CD14-positive monocyte (primary cell): Measurements from ENCODE around the gene LOXL3. TPM values are rescaled to one million over a fixed set of nuclear protein-coding genes. Genes with fewer than 3 reads are reported as not detected.
A peak's percentile ranks its signal among the peaks of the same experiment; 100 is the strongest.

ENCODE experiments used
- DNase-seq, 3 donors: peaks; one replicate each; pipeline ENCODE4 v3.0.0-alpha.2; 2011 to 2022
- H2AFZ ChIP-seq: 2 replicates; pipeline ENCODE4 v1.6.0; 2012; ENCODE audit warnings: mild to moderate bottlenecking, low read depth, low read length, inconsistent platforms; ENCODE audit not compliant: insufficient read depth, poor library complexity, severe bottlenecking
- H3K27ac ChIP-seq, 2 donors: 1 replicate in 1 of 2; 2 replicates in 1 of 2; pipeline ENCODE4 v1.5.1; 2012 to 2013; ENCODE audit warnings: low read length in 2 of 2, control low read depth in 1 of 2, inconsistent platforms in 1 of 2, low read depth in 1 of 2, mild to moderate bottlenecking in 1 of 2
- H3K27me3 ChIP-seq, 2 donors: one replicate each; pipeline versions ENCODE4 v1.6.0 to v1.6.1; 2011 to 2013; ENCODE audit warnings: low read length in 2 of 2; ENCODE audit not compliant: control insufficient read depth in 2 of 2, insufficient read depth in 2 of 2
- H3K36me3 ChIP-seq, 2 donors: replicated peaks in 1 of 2; 1 replicate in 1 of 2; 2 replicates in 1 of 2; pipeline versions ENCODE4 v1.5.1 to v1.6.1; 2012 to 2013; ENCODE audit warnings: low read length in 2 of 2, control low read depth in 1 of 2, inconsistent platforms in 1 of 2, mild to moderate bottlenecking in 1 of 2; ENCODE audit not compliant: insufficient read depth in 2 of 2, control insufficient read depth in 1 of 2
- H3K4me1 ChIP-seq, 2 donors: 1 replicate in 1 of 2; 2 replicates in 1 of 2; pipeline versions ENCODE4 v1.5.1 to v1.6.1; 2012 to 2013; ENCODE audit warnings: low read length in 2 of 2, control low read depth in 1 of 2, inconsistent platforms in 1 of 2, mild to moderate bottlenecking in 1 of 2, moderate library complexity in 1 of 2; ENCODE audit not compliant: insufficient read depth in 2 of 2, control insufficient read depth in 1 of 2
- H3K4me2 ChIP-seq: replicated peaks from 2 replicates; pipeline ENCODE3; 2012; ENCODE audit warnings: low read length, moderate library complexity, mild to moderate bottlenecking; ENCODE audit not compliant: poor library complexity, severe bottlenecking; ENCODE audit errors: extremely low read depth
- H3K4me3 ChIP-seq, 3 experiments: fragments of 200-600 bp in 1 of 3; sonication (generic) in 1 of 3; replicated peaks in 1 of 3; 1 replicate in 2 of 3; 2 replicates in 1 of 3; pipeline ENCODE4 v1.5.1; 2011 to 2013; ENCODE audit warnings: low read length in 3 of 3, mild to moderate bottlenecking in 3 of 3, control low read depth in 2 of 3, low read depth in 2 of 3, inconsistent platforms in 1 of 3, moderate library complexity in 1 of 3
- H3K79me2 ChIP-seq: 2 replicates; pipeline ENCODE4 v1.6.0; 2012; ENCODE audit warnings: mild to moderate bottlenecking, control low read depth, inconsistent platforms, low read length, moderate library complexity; ENCODE audit not compliant: insufficient read depth
- H3K9ac ChIP-seq: 2 replicates; pipeline ENCODE4 v1.6.0; 2017; ENCODE audit warnings: low read length, mild to moderate bottlenecking; ENCODE audit not compliant: insufficient read depth, poor library complexity, severe bottlenecking
- H3K9me3 ChIP-seq, 2 donors: replicated peaks in 1 of 2; 1 replicate in 1 of 2; 2 replicates in 1 of 2; pipeline versions ENCODE4 v1.5.1 to v1.6.1; 2012 to 2013; ENCODE audit warnings: low read length in 2 of 2, control low read depth in 1 of 2; ENCODE audit not compliant: control insufficient read depth in 1 of 2, insufficient read depth in 1 of 2
- H4K20me1 ChIP-seq: 2 replicates; pipeline ENCODE4 v1.6.0; 2012; ENCODE audit warnings: mild to moderate bottlenecking, low read length, control low read depth, moderate library complexity; ENCODE audit not compliant: insufficient read depth
- H3K27ac Mint-ChIP-seq, 7 donors: one replicate each; pipeline ENCODE4 v1.8.0; 2020; ENCODE audit warnings: mild to moderate bottlenecking in 7 of 7, mixed read lengths in 7 of 7, moderate library complexity in 6 of 7, inconsistent platforms in 2 of 7
- H3K27me3 Mint-ChIP-seq, 3 donors: one replicate each; pipeline ENCODE4 v1.8.0; 2021 to 2022; ENCODE audit warnings: low read depth in 3 of 3, mild to moderate bottlenecking in 3 of 3, mixed read lengths in 3 of 3, moderate library complexity in 3 of 3, inconsistent platforms in 1 of 3
- H3K36me3 Mint-ChIP-seq, 2 donors: one replicate each; pipeline ENCODE4 v1.8.0; 2020; ENCODE audit warnings: mixed read lengths in 2 of 2, inconsistent platforms in 1 of 2, mild to moderate bottlenecking in 1 of 2
- H3K4me1 Mint-ChIP-seq: one replicate; pipeline ENCODE4 v1.8.0; 2020; ENCODE audit warnings: mild to moderate bottlenecking, mixed read lengths
- H3K4me3 Mint-ChIP-seq, 2 donors: one replicate each; pipeline ENCODE4 v1.8.0; 2020; ENCODE audit warnings: mild to moderate bottlenecking in 2 of 2, mixed read lengths in 2 of 2, moderate library complexity in 1 of 2
- H3K9me3 Mint-ChIP-seq, 7 donors: one replicate each; pipeline ENCODE4 v1.8.0; 2020 to 2022; ENCODE audit warnings: mixed read lengths in 7 of 7, mild to moderate bottlenecking in 6 of 7, moderate library complexity in 6 of 7, inconsistent platforms in 2 of 7
- WGBS: methylation state at CpG from one replicate; pipeline ENCODE4 v1.1.5; 2013; ENCODE audit warnings: missing lambda C conversion rate; ENCODE audit not compliant: insufficient coverage; 5-methylcytosine and 5-hydroxymethylcytosine counted together
- intact Hi-C, 2 donors: fragments of 100-400 bp; cut with micrococcal nuclease; formaldehyde crosslinking; loops; one replicate each; pipeline versions ENCODE4 v1.15.0 to v1.15.1; 2023
- polyA plus RNA-seq, 3 donors: library from polyadenylated mRNA; depleted of rRNA in 1 of 3; unstranded in 2 of 3; stranded (reverse) in 1 of 3; fragments of 300-500 nt in 2 of 3; fragments of >200 nt in 1 of 3; fragmentation: Illumina TruSeq in 2 of 3; gene quantifications; 1 replicate in 2 of 3; 2 replicates in 1 of 3; pipeline ENCODE4 v1.2.3, GENCODE V29; 2012 to 2021
- TF ChIP-seq, protein P1 (sequence below): fragments of 200-600 bp; IDR thresholded peaks from one replicate; pipeline ENCODE4 v1.8.0; 2022; ENCODE audit warnings: antibody characterized with exemption, mild to moderate bottlenecking

The LOXL3 gene
- polyA plus RNA-seq, 3 donors: 18.2 to 35.0 (median 18.5) TPM

- Mint-ChIP-seq H3K4me1 (peaks cover 29% of the 10 kb centered on the region), H3K36me3 (peaks cover 31 to 47% of the 10 kb centered on the region in 2 donors), H3K9me3 (no peaks in the 10 kb centered on the region), H3K27me3 (peaks cover 0 to 2% (median 0%) of the 10 kb centered on the region in 3 donors), H3K27ac (peak within 1 kb of the TSS; percentile 90 to 100 (median 99)), H3K4me3 (peak within 1 kb of the TSS; percentile 100)
- TF ChIP-seq, protein P1, sequence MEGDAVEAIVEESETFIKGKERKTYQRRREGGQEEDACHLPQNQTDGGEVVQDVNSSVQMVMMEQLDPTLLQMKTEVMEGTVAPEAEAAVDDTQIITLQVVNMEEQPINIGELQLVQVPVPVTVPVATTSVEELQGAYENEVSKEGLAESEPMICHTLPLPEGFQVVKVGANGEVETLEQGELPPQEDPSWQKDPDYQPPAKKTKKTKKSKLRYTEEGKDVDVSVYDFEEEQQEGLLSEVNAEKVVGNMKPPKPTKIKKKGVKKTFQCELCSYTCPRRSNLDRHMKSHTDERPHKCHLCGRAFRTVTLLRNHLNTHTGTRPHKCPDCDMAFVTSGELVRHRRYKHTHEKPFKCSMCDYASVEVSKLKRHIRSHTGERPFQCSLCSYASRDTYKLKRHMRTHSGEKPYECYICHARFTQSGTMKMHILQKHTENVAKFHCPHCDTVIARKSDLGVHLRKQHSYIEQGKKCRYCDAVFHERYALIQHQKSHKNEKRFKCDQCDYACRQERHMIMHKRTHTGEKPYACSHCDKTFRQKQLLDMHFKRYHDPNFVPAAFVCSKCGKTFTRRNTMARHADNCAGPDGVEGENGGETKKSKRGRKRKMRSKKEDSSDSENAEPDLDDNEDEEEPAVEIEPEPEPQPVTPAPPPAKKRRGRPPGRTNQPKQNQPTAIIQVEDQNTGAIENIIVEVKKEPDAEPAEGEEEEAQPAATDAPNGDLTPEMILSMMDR: peak; percentile 88
- Histone ChIP-seq H3K4me1 (peaks cover 24 to 32% of the 10 kb centered on the region in 2 donors), H3K4me2 (peak within 1 kb of the TSS; percentile 95), H3K4me3 (peak within 1 kb of the TSS; percentile 61 to 94 (median 86)), H3K9me3 (no peaks in the 10 kb centered on the region), H2AFZ (peak within 1 kb of the TSS; percentile 98), H4K20me1 (peaks cover 20% of the 10 kb centered on the region), H3K27ac (peak within 1 kb of the TSS; percentile 84 to 90), H3K9ac (peak within 1 kb of the TSS; percentile 76), H3K79me2 (peaks cover 49% of the 10 kb centered on the region), H3K27me3 (no peaks in the 10 kb centered on the region), H3K36me3 (peaks cover 18 to 40% of the 10 kb centered on the region in 2 donors)
- 1% methylated on average over 43 of the region's 50 CpGs for WGBS
- peak; percentile 93 to 95 (median 94) for DNase-seq
- intact Hi-C loops: loop anchor here (1.0 to 5.0 kb wide), 6 partner anchors 28 to 104 kb away; partner anchors contain the start of genes AUP1 (in 2 of the 2), HTRA2 (in 2 of the 2), INO80B (in 2 of the 2) and DQX1 (in 1 of the 2)
Measured at GRCh38 chr2:74482801-74483674, 70.7 kb downstream of the LOXL3 start, which contains the start of the genes CCDC142 and TTC31. TSS of gene CCDC142 (minus strand) at chr2:74482998. CDS start at chr2:74482837, 161 bp downstream. TSS of gene TTC31 (plus strand) at chr2:74483081. CDS start at chr2:74483096, 15 bp downstream.

Other genes with a start within 250 kb of the LOXL3 start
- 1 to 10 TPM in 1 of 3 donors, under 1 TPM in 1, not detected in 1; 0.10 to 1.1 TPM for gene SLC4A5, start 210.5 kb downstream of the LOXL3 start, polyA plus RNA-seq
- 10 to 100 TPM; 27.7 to 45.5 (median 45.5) TPM for gene DCTN1, start 173.6 kb downstream of the LOXL3 start, polyA plus RNA-seq
- gene C2orf81, start 132.3 kb downstream of the LOXL3 start, polyA plus RNA-seq: 1 to 10 TPM in 2 of 3 donors, under 1 TPM in 1; 0.49 to 1.7 (median 1.2) TPM
- gene WDR54, start 132.2 kb downstream of the LOXL3 start, polyA plus RNA-seq: 10 to 100 TPM in 1 of 3 donors, 1 to 10 TPM in 2; 7.1 to 11.7 (median 7.9) TPM
- gene RTKN, start 112.0 kb downstream of the LOXL3 start, polyA plus RNA-seq: under 1 TPM in 1 of 3 donors, not detected in 2; 0.07 TPM
- gene INO80B, start 98.9 kb downstream of the LOXL3 start, polyA plus RNA-seq: 10 to 100 TPM in 1 of 3 donors, 1 to 10 TPM in 2; 4.8 to 48.7 (median 4.8) TPM
- 100 to 1,000 TPM in 1 of 3 donors, 10 to 100 TPM in 2; 23.9 to 109 (median 31.0) TPM for gene WBP1, start 95.5 kb downstream of the LOXL3 start, polyA plus RNA-seq
- 10 to 100 TPM; 30.5 to 63.2 (median 36.4) TPM for gene MOGS, start 88.6 kb downstream of the LOXL3 start, polyA plus RNA-seq
- gene MRPL53, start 81.3 kb downstream of the LOXL3 start, polyA plus RNA-seq: 100 to 1,000 TPM in 2 of 3 donors, 10 to 100 TPM in 1; 48.6 to 133 (median 106) TPM
- gene CCDC142, start 70.9 kb downstream of the LOXL3 start, polyA plus RNA-seq: 10 to 100 TPM in 1 of 3 donors, 1 to 10 TPM in 2; 2.2 to 15.8 (median 3.7) TPM
- gene TTC31, start 70.9 kb downstream of the LOXL3 start, polyA plus RNA-seq: 10 to 100 TPM; 19.6 to 46.5 (median 21.3) TPM
- gene LBX2, start 54.3 kb downstream of the LOXL3 start, polyA plus RNA-seq: under 1 TPM in 2 of 3 donors, not detected in 1; 0.46 to 0.76 TPM
- gene PCGF1, start 46.2 kb downstream of the LOXL3 start, polyA plus RNA-seq: 10 to 100 TPM; 18.0 to 30.5 (median 20.5) TPM
- not detected for gene TLX2, start 39.5 kb downstream of the LOXL3 start, polyA plus RNA-seq
- gene DQX1, start 27.7 kb downstream of the LOXL3 start, polyA plus RNA-seq: under 1 TPM in 1 of 3 donors, not detected in 2; 0.36 TPM
- gene AUP1, start 24.2 kb downstream of the LOXL3 start, polyA plus RNA-seq: 100 to 1,000 TPM; 130 to 385 (median 149) TPM
- 10 to 100 TPM; 11.3 to 20.5 (median 15.0) TPM for gene HTRA2, start 24.0 kb downstream of the LOXL3 start, polyA plus RNA-seq
- 10 to 100 TPM; 48.0 to 53.6 (median 49.3) TPM for gene DOK1, start 778 bp upstream of the LOXL3 start, polyA plus RNA-seq
- gene M1AP, start 94.4 kb upstream of the LOXL3 start, polyA plus RNA-seq: 1 to 10 TPM in 2 of 3 donors, under 1 TPM in 1; 1.00 to 4.6 (median 1.8) TPM
- under 1 TPM; 0.16 to 0.44 (median 0.43) TPM for gene SEMA4F, start 100.3 kb upstream of the LOXL3 start, polyA plus RNA-seq